Measurements from ENCODE around the gene TTLL6.

The TTLL6 gene

GRCh38 chr17:48757524-48757961 lies 59.5 kb downstream of the TTLL6 start:
- no peak for DNase-seq

GRCh38 chr17:48756830-48757251 lies 60.2 kb downstream of the TTLL6 start:
- DNase-seq = no peak

GRCh38 chr17:48755356-48755755 lies 61.7 kb downstream of the TTLL6 start:
- DNase-seq = no peak

- DNase-seq = no peak
Observed at GRCh38 chr17:48754500-48755261, 62.3 kb downstream of the TTLL6 start.

GRCh38 chr17:48753794-48754499 lies 63.1 kb downstream of the TTLL6 start:
- no peak for DNase-seq

- DNase-seq = no peak
Observed at GRCh38 chr17:48752399-48753288, 64.4 kb downstream of the TTLL6 start.

GRCh38 chr17:48751733-48752398 lies 65.2 kb downstream of the TTLL6 start:
- DNase-seq = no peak

GRCh38 chr17:48751172-48751571 lies 65.9 kb downstream of the TTLL6 start:
- DNase-seq = no peak

GRCh38 chr17:48749621-48750553 lies 67.1 kb downstream of the TTLL6 start:
- no peak for DNase-seq

- DNase-seq = no peak
Observed at GRCh38 chr17:48748718-48749566, 68.1 kb downstream of the TTLL6 start.

GRCh38 chr17:48747445-48748363 lies 69.3 kb downstream of the TTLL6 start:
- DNase-seq = no peak

- DNase-seq = no peak
Observed at GRCh38 chr17:48746916-48747444, 70.0 kb downstream of the TTLL6 start.

- DNase-seq = no peak
Observed at GRCh38 chr17:48745381-48746275, 71.4 kb downstream of the TTLL6 start.

GRCh38 chr17:48740537-48740936 lies 76.5 kb downstream of the TTLL6 start:
- DNase-seq = no peak

- no peak for DNase-seq
Observed at GRCh38 chr17:48738803-48739526, 78.1 kb downstream of the TTLL6 start.

GRCh38 chr17:48738424-48738802 lies 78.6 kb downstream of the TTLL6 start:
- no peak for DNase-seq

- no peak for DNase-seq
Observed at GRCh38 chr17:48737330-48738043, 79.5 kb downstream of the TTLL6 start.
